Astrocyte (in vitro differentiated cells and primary cell): ENCODE measurements around the gene CADPS. TPM values are rescaled to one million over a fixed set of nuclear protein-coding genes. Genes with fewer than 3 reads are reported as not detected.
A peak's percentile ranks its signal among the peaks of the same experiment; 100 is the strongest.

ENCODE experiments used
- DNase-seq: peaks from one replicate; pipeline ENCODE4 v3.0.0-alpha.2; 2010; ENCODE audit warnings: low read depth
- FAIRE-seq: peaks from 2 replicates; lab custom pipeline; 2011; peaks lifted over from hg19 to GRCh38; lab: Jason Lieb, UNC
- H2AFZ ChIP-seq: 2 replicates; pipeline ENCODE4 v1.6.0; 2012; ENCODE audit warnings: low read depth, low read length, inconsistent platforms
- H3K27ac ChIP-seq: 2 replicates; pipeline ENCODE4 v1.5.1; 2011; ENCODE audit warnings: low read depth, low read length, inconsistent platforms
- H3K27me3 ChIP-seq: 2 replicates; pipeline ENCODE4 v1.6.0; 2011; ENCODE audit warnings: low read length, inconsistent platforms; ENCODE audit not compliant: insufficient read depth
- H3K36me3 ChIP-seq: 2 replicates; pipeline ENCODE4 v1.5.1; 2011; ENCODE audit warnings: low read length, inconsistent platforms; ENCODE audit not compliant: insufficient read depth
- H3K4me1 ChIP-seq: 2 replicates; pipeline ENCODE4 v1.5.1; 2011; ENCODE audit warnings: low read length, inconsistent platforms; ENCODE audit not compliant: insufficient read depth
- H3K4me2 ChIP-seq: 2 replicates; pipeline ENCODE4 v1.6.0; 2012; ENCODE audit warnings: low read length, inconsistent platforms
- H3K4me3 ChIP-seq: 2 replicates; pipeline ENCODE4 v1.5.1; 2011; ENCODE audit warnings: low read depth, mild to moderate bottlenecking, low read length, inconsistent platforms; ENCODE audit not compliant: insufficient read depth
- H3K79me2 ChIP-seq: 2 replicates; pipeline ENCODE4 v1.6.0; 2012; ENCODE audit warnings: mild to moderate bottlenecking, low read length, inconsistent platforms; ENCODE audit not compliant: insufficient read depth
- H3K9ac ChIP-seq: 2 replicates; pipeline ENCODE4 v1.6.0; 2012; ENCODE audit warnings: mild to moderate bottlenecking, low read length, inconsistent platforms
- H3K9me3 ChIP-seq: 2 replicates; pipeline ENCODE4 v1.5.1; 2012; ENCODE audit warnings: low read depth, mild to moderate bottlenecking, low read length, inconsistent platforms; ENCODE audit not compliant: insufficient read depth
- H4K20me1 ChIP-seq: 2 replicates; pipeline ENCODE4 v1.6.0; 2012; ENCODE audit warnings: low read length, inconsistent platforms; ENCODE audit not compliant: insufficient read depth
- H3K27ac Mint-ChIP-seq: one replicate; pipeline ENCODE4 v1.8.0; 2021; ENCODE audit warnings: mild to moderate bottlenecking, mixed read lengths; ENCODE audit not compliant: unreplicated experiment
- H3K27me3 Mint-ChIP-seq: one replicate; pipeline ENCODE4 v1.8.0; 2021; ENCODE audit warnings: low read depth, mixed read lengths; ENCODE audit not compliant: unreplicated experiment
- H3K36me3 Mint-ChIP-seq: one replicate; pipeline ENCODE4 v1.8.0; 2021; ENCODE audit warnings: low read depth, mixed read lengths; ENCODE audit not compliant: unreplicated experiment
- H3K4me1 Mint-ChIP-seq: one replicate; pipeline ENCODE4 v1.8.0; 2021; ENCODE audit warnings: low read depth, mixed read lengths; ENCODE audit not compliant: unreplicated experiment
- H3K4me3 Mint-ChIP-seq: one replicate; pipeline ENCODE4 v1.8.0; 2021; ENCODE audit warnings: mild to moderate bottlenecking, moderate library complexity, mixed read lengths; ENCODE audit not compliant: unreplicated experiment
- H3K9me3 Mint-ChIP-seq: one replicate; pipeline ENCODE4 v1.8.0; 2021; ENCODE audit warnings: mild to moderate bottlenecking, mixed read lengths; ENCODE audit not compliant: unreplicated experiment
- EZH2 ChIP-seq: IDR thresholded peaks from 2 replicates; pipeline ENCODE4 v1.6.1; 2012; ENCODE audit warnings: mild to moderate bottlenecking, low read length, inconsistent platforms; ENCODE audit not compliant: insufficient read depth
- total RNA-seq: library from RNA; stranded (reverse); gene quantifications from 2 replicates; pipeline ENCODE4 v1.2.1, GENCODE V29; 2021
- TF ChIP-seq, protein P1 (sequence below): IDR thresholded peaks from 2 replicates; pipeline ENCODE4 v1.5.1; 2011; ENCODE audit warnings: low read depth, mild to moderate bottlenecking, inconsistent platforms, low read length, moderate library complexity; ENCODE audit not compliant: insufficient read depth

CADPS gene
- total RNA-seq, 1 donor from 2014 or later: 5.4 TPM

DNA sequence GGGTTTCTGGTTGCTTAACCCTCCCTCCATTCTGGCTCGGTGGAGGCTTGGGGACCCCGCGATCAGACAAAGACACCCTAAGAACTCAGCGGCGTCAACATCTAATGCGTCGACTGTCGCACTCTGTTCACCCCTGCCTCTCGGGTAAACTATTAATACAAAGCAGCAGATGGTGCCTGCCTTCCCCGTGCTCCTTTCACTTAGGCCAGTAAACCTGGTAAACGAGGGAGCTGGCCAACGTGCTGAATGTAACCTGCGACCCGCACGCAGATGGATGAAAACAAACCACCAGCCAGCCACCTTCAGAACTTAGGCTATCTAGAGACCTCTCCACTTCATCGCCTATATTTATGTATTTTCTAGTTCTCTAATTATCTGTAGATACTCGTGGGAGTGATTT lies 848 bp upstream of the CADPS start:
- Mint-ChIP-seq H3K9me3 (peaks cover 2% of the 10 kb centered on the region), H3K36me3 (no peaks in the 10 kb centered on the region), H3K4me3 (peak overlapping the region; percentile 84), H3K27ac (no peak overlapping the region), H3K27me3 (peaks cover 19% of the 10 kb centered on the region), H3K4me1 (peaks cover 7% of the 10 kb centered on the region)
- DNase-seq (peak; percentile 64), FAIRE-seq (no peak)
- Histone ChIP-seq H3K9me3 (no peaks in the 10 kb centered on the region), H3K4me3 (peak overlapping the region; percentile 53), H3K4me2 (peak overlapping the region; percentile 88), H3K79me2 (no peaks in the 10 kb centered on the region), H4K20me1 (no peaks in the 10 kb centered on the region), H3K27ac (no peak overlapping the region), H3K9ac (no peak overlapping the region), H3K27me3 (peaks cover 6% of the 10 kb centered on the region), H3K36me3 (no peaks in the 10 kb centered on the region), H2AFZ (no peak overlapping the region), H3K4me1 (peaks cover 9% of the 10 kb centered on the region)
- TF ChIP-seq, protein P1, sequence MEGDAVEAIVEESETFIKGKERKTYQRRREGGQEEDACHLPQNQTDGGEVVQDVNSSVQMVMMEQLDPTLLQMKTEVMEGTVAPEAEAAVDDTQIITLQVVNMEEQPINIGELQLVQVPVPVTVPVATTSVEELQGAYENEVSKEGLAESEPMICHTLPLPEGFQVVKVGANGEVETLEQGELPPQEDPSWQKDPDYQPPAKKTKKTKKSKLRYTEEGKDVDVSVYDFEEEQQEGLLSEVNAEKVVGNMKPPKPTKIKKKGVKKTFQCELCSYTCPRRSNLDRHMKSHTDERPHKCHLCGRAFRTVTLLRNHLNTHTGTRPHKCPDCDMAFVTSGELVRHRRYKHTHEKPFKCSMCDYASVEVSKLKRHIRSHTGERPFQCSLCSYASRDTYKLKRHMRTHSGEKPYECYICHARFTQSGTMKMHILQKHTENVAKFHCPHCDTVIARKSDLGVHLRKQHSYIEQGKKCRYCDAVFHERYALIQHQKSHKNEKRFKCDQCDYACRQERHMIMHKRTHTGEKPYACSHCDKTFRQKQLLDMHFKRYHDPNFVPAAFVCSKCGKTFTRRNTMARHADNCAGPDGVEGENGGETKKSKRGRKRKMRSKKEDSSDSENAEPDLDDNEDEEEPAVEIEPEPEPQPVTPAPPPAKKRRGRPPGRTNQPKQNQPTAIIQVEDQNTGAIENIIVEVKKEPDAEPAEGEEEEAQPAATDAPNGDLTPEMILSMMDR: no peak
- TF ChIP-seq EZH2: no peak

DNA sequence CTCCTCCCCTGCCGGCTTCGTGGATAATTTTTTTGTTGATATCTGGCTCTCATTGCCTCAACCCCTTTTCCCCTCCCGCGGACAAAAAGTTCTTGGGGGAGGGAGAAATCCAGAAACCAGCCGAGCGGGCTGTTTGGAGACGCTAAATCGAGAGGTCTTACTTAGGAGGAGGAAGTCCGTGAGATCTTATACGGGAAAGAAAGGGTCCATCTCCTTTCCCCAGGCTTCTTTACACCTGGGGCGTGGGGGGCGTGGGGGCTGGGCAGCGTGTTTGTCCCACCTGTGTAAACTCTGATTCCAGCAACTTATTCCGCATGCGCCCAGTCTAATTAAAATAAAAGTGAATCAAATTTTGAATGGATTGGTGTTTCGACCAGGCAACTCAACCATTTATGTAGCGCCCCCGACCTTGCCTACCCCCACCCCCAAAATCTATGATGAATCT lies 364 bp upstream of the CADPS start:
- Mint-ChIP-seq H3K4me1 (peaks cover 10% of the 10 kb centered on the region), H3K27ac (no peak overlapping the region), H3K4me3 (peak overlapping the region; percentile 84), H3K36me3 (no peaks in the 10 kb centered on the region), H3K27me3 (peaks cover 19% of the 10 kb centered on the region), H3K9me3 (peaks cover 2% of the 10 kb centered on the region)
- Histone ChIP-seq H2AFZ (peak overlapping the region; percentile 79), H4K20me1 (no peaks in the 10 kb centered on the region), H3K4me3 (peak overlapping the region; percentile 53), H3K4me2 (peak overlapping the region; percentile 88), H3K79me2 (no peaks in the 10 kb centered on the region), H3K4me1 (peaks cover 12% of the 10 kb centered on the region), H3K27me3 (peaks cover 6% of the 10 kb centered on the region), H3K9me3 (no peaks in the 10 kb centered on the region), H3K9ac (no peak overlapping the region), H3K27ac (no peak overlapping the region), H3K36me3 (no peaks in the 10 kb centered on the region)
- no peak for TF ChIP-seq EZH2
- TF ChIP-seq, protein P1: no peak
- no peak for FAIRE-seq
- DNase-seq: no peak

DNA sequence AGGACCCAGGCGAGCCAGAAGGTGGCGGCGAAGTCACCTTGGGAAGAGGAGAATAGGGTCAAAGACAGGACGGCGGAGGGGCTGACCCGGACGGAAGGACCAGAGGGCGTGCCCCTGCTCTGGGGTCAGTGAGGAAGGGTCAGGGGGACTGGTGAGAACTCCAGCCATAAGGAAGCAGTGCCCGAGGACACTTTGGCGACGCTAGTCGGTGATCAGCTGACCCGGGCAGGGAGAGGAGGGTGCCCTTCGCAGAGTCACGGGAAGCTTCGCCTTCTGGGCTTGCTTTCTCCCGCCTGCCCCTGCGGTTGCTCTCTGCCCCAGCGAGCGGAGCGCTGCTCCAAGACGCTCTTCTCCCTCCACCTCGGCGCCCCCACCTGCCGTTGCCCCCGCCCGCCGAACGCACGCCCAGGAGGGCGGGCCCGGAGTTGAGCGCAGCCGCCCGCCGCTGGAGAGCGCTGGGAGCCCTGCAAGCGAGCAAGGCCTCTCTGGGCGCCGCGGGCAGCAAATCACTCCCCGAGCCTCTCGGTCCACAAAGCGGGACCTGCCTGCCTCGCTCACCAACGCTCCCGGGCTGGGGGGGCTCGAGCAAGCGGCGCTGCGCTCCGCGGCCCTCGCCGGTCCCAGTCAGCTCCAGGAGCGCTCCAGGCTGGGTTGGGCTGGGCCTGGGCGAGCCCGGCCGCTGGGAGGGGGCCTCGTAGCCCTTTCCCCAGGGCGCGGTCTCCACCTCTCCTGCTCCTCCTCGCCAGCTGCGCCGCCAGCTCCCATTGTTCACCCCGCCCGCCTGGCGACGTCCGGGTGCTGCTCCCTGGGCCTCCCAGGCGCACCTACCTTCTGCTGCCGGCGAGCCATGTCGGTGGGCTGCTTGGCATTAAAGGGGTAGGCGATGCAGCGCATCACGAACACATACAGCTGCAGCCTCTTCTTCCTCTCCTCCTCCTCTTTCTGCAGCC lies 1.2 kb downstream of the CADPS start:
- Histone ChIP-seq H3K36me3 (no peaks in the 10 kb centered on the region), H3K9ac (peak overlapping the region; percentile 28), H3K4me3 (peak overlapping the region; percentile 59), H3K4me1 (peaks cover 20% of the 10 kb centered on the region), H4K20me1 (no peaks in the 10 kb centered on the region), H2AFZ (peak overlapping the region; percentile 80), H3K27ac (no peak overlapping the region), H3K79me2 (no peaks in the 10 kb centered on the region), H3K27me3 (peaks cover 6% of the 10 kb centered on the region), H3K9me3 (no peaks in the 10 kb centered on the region), H3K4me2 (peak overlapping the region; percentile 88)
- no peak for FAIRE-seq
- no peaks in the 10 kb centered on the region for H3K36me3 Mint-ChIP-seq
- peak; percentile 50 for DNase-seq
- peak overlapping the region; percentile 92 for H3K4me3 Mint-ChIP-seq
- H3K9me3 Mint-ChIP-seq: no peaks in the 10 kb centered on the region
- TF ChIP-seq, protein P1: no peak
- TF ChIP-seq EZH2: no peak
- peaks cover 19% of the 10 kb centered on the region for H3K4me1 Mint-ChIP-seq
- H3K27me3 Mint-ChIP-seq: peaks cover 19% of the 10 kb centered on the region
- no peak overlapping the region for H3K27ac Mint-ChIP-seq
